IMR-90 (cell line): ENCODE data around the gene NOTO. TPM values are rescaled to one million over a fixed set of nuclear protein-coding genes. Genes with fewer than 3 reads are reported as not detected.
"Not testable (repeated sequence)": the region's sequence is repeated elsewhere in the genome, so short reads cannot be mapped to it uniquely, and the experiment has no call there.

Experiments
- ATAC-seq: fragments of 200-7000 bp; cut with Tn5 transposase; 2 replicates; pipeline ENCODE4 v1.9.1; 2020; ENCODE audit warnings: low read depth, mild to moderate bottlenecking, moderate library complexity
- BruUV-seq: library from RNA; stranded (reverse); fragments of 400-500 nt; replicated peaks from 2 replicates; lab custom pipeline; 2021; lab: Mats Ljungman, UMichigan
- CTCF ChIA-PET: fragments of 300-600 bp; formaldehyde crosslinking; extraction: SDS; loops from one replicate; lab custom pipeline; 2021; ENCODE audit warnings: antibody characterized with exemption; lab: Yijun Ruan, JAX
- POLR2A ChIA-PET: fragments of 300-600 bp; sonication (Branson Sonifier 250); formaldehyde crosslinking; loops from one replicate; lab custom pipeline; 2022; ENCODE audit warnings: antibody characterized with exemption; ENCODE audit not compliant: unreplicated experiment; lab: Charles Lee
- DNase-seq: peaks from one replicate; pipeline ENCODE4 v3.0.0; 2013
- H2AFZ ChIP-seq: replicated peaks from 2 replicates; pipeline ENCODE3; 2013; ENCODE audit warnings: low read length, mild to moderate bottlenecking; ENCODE audit not compliant: poor library complexity
- H2AK5ac ChIP-seq: 2 replicates; pipeline ENCODE4 v1.6.1; 2013; ENCODE audit warnings: low read depth, low read length, inconsistent platforms
- H2AK9ac ChIP-seq: replicated peaks from 2 replicates; pipeline ENCODE3; 2013; ENCODE audit warnings: mild to moderate bottlenecking, low read depth, low read length, moderate library complexity; ENCODE audit not compliant: poor library complexity
- H2BK120ac ChIP-seq: 2 replicates; pipeline ENCODE4 v1.6.1; 2013; ENCODE audit warnings: low read depth, low read length, inconsistent platforms
- H2BK15ac ChIP-seq: 3 replicates; pipeline ENCODE4 v1.6.1; 2013; ENCODE audit warnings: low read depth, low read length, inconsistent platforms
- H2BK20ac ChIP-seq: 2 replicates; pipeline ENCODE4 v1.6.1; 2013; ENCODE audit warnings: low read depth, mild to moderate bottlenecking, inconsistent platforms, low read length, moderate library complexity
- H2BK5ac ChIP-seq: 2 replicates; pipeline ENCODE4 v1.6.1; 2013; ENCODE audit warnings: mild to moderate bottlenecking, low read depth, low read length, inconsistent platforms; ENCODE audit not compliant: poor library complexity, severe bottlenecking
- H3K14ac ChIP-seq: replicated peaks from 2 replicates; pipeline ENCODE4 v1.6.1; 2013; ENCODE audit warnings: low read depth, low read length, inconsistent platforms
- H3K18ac ChIP-seq: 2 replicates; pipeline ENCODE4 v1.6.1; 2013; ENCODE audit warnings: low read depth, low read length, control low read depth
- H3K23ac ChIP-seq: 2 replicates; pipeline ENCODE4 v1.6.1; 2013; ENCODE audit warnings: low read depth, low read length, inconsistent platforms
- H3K27ac ChIP-seq: 2 replicates; pipeline ENCODE4 v1.5.1; 2013; ENCODE audit warnings: mild to moderate bottlenecking, control low read depth, low read length; ENCODE audit not compliant: insufficient read depth
- H3K27me3 ChIP-seq: 2 replicates; pipeline ENCODE4 v1.6.1; 2013; ENCODE audit warnings: low read length; ENCODE audit not compliant: control insufficient read depth, insufficient read depth
- H3K36me3 ChIP-seq: 2 replicates; pipeline ENCODE4 v1.6.1; 2013; ENCODE audit warnings: low read length, mixed read lengths; ENCODE audit not compliant: control insufficient read depth, insufficient read depth
- H3K4ac ChIP-seq: 2 replicates; pipeline ENCODE4 v1.6.1; 2013; ENCODE audit warnings: low read depth, low read length, inconsistent platforms
- H3K4me1 ChIP-seq: 2 replicates; pipeline ENCODE4 v1.6.1; 2013; ENCODE audit warnings: low read length, mixed read lengths; ENCODE audit not compliant: control insufficient read depth, insufficient read depth
- H3K4me2 ChIP-seq: 2 replicates; pipeline ENCODE4 v1.6.1; 2013; ENCODE audit warnings: low read depth, mild to moderate bottlenecking, control low read depth, low read length, moderate library complexity
- H3K4me3 ChIP-seq: 2 replicates; pipeline ENCODE4 v1.5.1; 2013; ENCODE audit warnings: low read depth, mild to moderate bottlenecking, control low read depth, low read length, moderate library complexity; ENCODE audit not compliant: insufficient read depth
- H3K56ac ChIP-seq: 2 replicates; pipeline ENCODE4 v1.6.1; 2013; ENCODE audit warnings: low read length, inconsistent platforms; ENCODE audit not compliant: insufficient read depth; ENCODE audit errors: extremely low read depth
- H3K79me1 ChIP-seq, 2 experiments: 2 replicates each; pipeline ENCODE4 v1.6.1; 2013; ENCODE audit warnings: low read length in 2 of 2, inconsistent platforms in 1 of 2, low read depth in 1 of 2
- H3K9ac ChIP-seq: 2 replicates; pipeline ENCODE4 v1.6.1; 2013; ENCODE audit warnings: low read depth, low read length, control low read depth
- H3K9me1 ChIP-seq: 2 replicates; pipeline ENCODE4 v1.6.1; 2013; ENCODE audit warnings: low read length, inconsistent platforms; ENCODE audit not compliant: insufficient read depth
- H3K9me3 ChIP-seq: 2 replicates; pipeline ENCODE4 v1.6.1; 2013; ENCODE audit warnings: low read length; ENCODE audit not compliant: control insufficient read depth, insufficient read depth
- H4K20me1 ChIP-seq: 2 replicates; pipeline ENCODE4 v1.6.1; 2013; ENCODE audit warnings: low read length, inconsistent platforms; ENCODE audit not compliant: insufficient read depth
- H4K5ac ChIP-seq: 2 replicates; pipeline ENCODE4 v1.6.1; 2013; ENCODE audit warnings: mild to moderate bottlenecking, low read depth, low read length, control low read depth
- H4K8ac ChIP-seq, 2 experiments: 2 replicates each; pipeline ENCODE4 v1.6.1; 2013; ENCODE audit warnings: low read depth in 2 of 2, low read length in 2 of 2, control low read depth in 1 of 2, inconsistent platforms in 1 of 2
- H4K91ac ChIP-seq: 2 replicates; pipeline ENCODE4 v1.6.1; 2013; ENCODE audit warnings: low read depth, low read length, inconsistent platforms; ENCODE audit not compliant: insufficient read depth
- WGBS, 2 experiments: methylation state at CpG; one replicate each; pipeline versions ENCODE4 v1.1.5 to v1.1.7; 2013; ENCODE audit warnings: missing lambda C conversion rate in 2 of 2; ENCODE audit not compliant: insufficient read length in 1 of 2; ENCODE audit errors: extremely low coverage in 2 of 2; 5-methylcytosine and 5-hydroxymethylcytosine counted together
- dilution Hi-C: fragments of 300-500 bp; cut with HindIII; formaldehyde crosslinking; loops from one replicate; pipeline ENCODE4 v1.14.3; 2018; ENCODE audit warnings: low sequenced_read_pairs; ENCODE audit not compliant: unreplicated experiment
- in situ Hi-C: fragments of 300-500 bp; cut with MboI; formaldehyde crosslinking; loops from 3 replicates; pipeline ENCODE4 v1.14.3; 2019; ENCODE audit warnings: low sequenced_read_pairs, inconsistent platforms, mixed read lengths
- intact Hi-C: fragments of 100-400 bp; cut with micrococcal nuclease; formaldehyde crosslinking; loops from 2 replicates; pipeline ENCODE4 v1.10.0; 2022
- polyA plus RNA-seq, 3 experiments: library from polyadenylated mRNA; depleted of rRNA; stranded (reverse); fragments of >200 nt; gene quantifications; 2 replicates each; pipeline ENCODE4 v1.2.3, GENCODE V29; 2012; ENCODE audit warnings: low replicate concordance in 1 of 3
- total RNA-seq: library from RNA; depleted of rRNA; stranded (reverse); fragments of >200 nt; gene quantifications from 2 replicates; pipeline ENCODE4 v1.2.3, GENCODE V29; 2012

The NOTO gene
- total and polyA plus RNA-seq, 2 of the 4 experiments (the other 2 are of a cell fraction) = not detected

GRCh38 chr2:73200281-73200680 is 2.1 kb upstream of the NOTO start:
- ATAC-seq, H2BK15ac ChIP-seq, dilution Hi-C loops, POLR2A ChIA-PET, H2BK5ac ChIP-seq, CTCF ChIA-PET, H2BK120ac ChIP-seq, H3K4me2 ChIP-seq, H3K27ac ChIP-seq, H2BK20ac ChIP-seq, H3K23ac ChIP-seq, DNase-seq, intact Hi-C loops, H3K56ac ChIP-seq, H3K9me1 ChIP-seq, H3K14ac ChIP-seq, H4K20me1 ChIP-seq, BruUV-seq, H2AFZ ChIP-seq, H3K4me3 ChIP-seq, H3K9ac ChIP-seq, H3K79me1 ChIP-seq, H3K9me3 ChIP-seq, H2AK5ac ChIP-seq, H3K18ac ChIP-seq, in situ Hi-C loops, H3K4me1 ChIP-seq, H3K4ac ChIP-seq, H4K91ac ChIP-seq, H3K36me3 ChIP-seq, H4K5ac ChIP-seq, H2AK9ac ChIP-seq, H4K8ac ChIP-seq: not testable (repeated sequence)
- no CpG with 5 or more reads among the region's 10 CpGs for whole genome bisulfite sequencing, 2 experiments
- H3K27me3 ChIP-seq = peaks cover 66% of the 10 kb centered on the region
